Dermis blood vessel endothelial cell (primary cell): Measurements from ENCODE around the gene TFCP2. TPM values are rescaled to one million over a fixed set of nuclear protein-coding genes. Genes with fewer than 3 reads are reported as not detected.
A peak's percentile ranks its signal among the peaks of the same experiment; 100 is the strongest.

ENCODE experiments used
- DNase-seq: peaks from one replicate; pipeline ENCODE4 v3.0.0; 2010
- total RNA-seq: library from RNA; depleted of rRNA; stranded (reverse); fragments of >200 nt; gene quantifications from 2 replicates; pipeline ENCODE4 v1.2.3, GENCODE V29; 2014

The TFCP2 gene
- total RNA-seq, 1 donor from 2014 or later = 10.9 TPM

DNA sequence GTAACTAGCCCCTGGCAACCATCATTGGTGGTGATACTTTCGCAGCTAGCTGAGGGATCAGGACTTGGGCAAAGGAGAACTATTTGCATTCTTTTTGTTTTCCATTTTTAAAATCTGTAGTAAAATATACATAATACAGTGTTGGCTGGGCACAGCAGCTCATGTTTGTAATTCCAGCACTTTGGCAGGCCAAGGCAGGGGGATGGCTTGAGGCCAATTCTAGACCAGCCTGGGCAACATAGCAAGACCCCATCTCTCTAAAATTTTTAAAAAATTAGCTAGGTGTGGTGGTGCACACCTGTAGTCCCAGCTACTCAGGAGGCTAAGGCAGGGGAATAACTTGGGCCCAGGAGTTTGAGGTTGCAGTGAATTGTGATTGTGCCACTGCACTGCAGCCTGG, 20.0 kb downstream of the TFCP2 start:
- DNase-seq = no peak

DNA sequence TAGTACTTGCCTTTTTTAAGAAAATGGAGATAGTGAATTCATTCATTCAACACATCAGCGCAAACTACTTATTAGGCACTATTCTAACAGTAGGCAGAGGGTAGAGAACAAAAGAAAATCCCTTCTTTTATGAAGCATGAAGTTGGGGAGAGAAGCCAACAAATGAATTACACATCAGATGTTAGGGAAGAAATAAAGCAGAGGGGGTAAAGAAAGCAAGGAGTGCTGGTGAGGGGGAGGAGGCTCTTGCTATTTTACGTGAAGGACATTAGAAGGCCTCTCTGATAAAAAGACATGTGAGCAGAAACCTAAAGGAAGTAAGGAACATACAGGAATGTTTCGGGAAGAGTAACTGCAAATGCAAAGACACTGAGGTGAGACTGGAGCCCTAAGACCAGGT, 22.2 kb downstream of the TFCP2 start:
- no peak for DNase-seq

DNA sequence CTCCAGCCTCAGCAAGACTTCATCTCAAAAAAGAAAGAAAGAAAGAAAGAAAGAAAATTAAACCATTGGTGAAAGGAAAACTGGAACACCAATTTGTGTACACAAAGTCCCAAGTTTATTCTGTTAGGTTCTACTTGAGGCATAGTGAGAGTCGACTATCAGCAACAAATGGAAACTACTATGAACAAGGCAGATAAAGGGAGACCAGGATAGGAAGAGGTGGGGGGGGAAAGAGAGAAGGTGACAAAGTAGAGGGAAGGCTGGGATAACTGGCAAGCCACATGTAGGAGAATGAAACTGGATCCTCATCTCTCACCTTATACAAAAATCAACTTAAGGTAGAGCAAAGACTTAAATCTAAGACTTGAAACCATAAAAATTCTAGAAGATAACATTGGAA, 25.6 kb downstream of the TFCP2 start:
- no peak for DNase-seq

DNA sequence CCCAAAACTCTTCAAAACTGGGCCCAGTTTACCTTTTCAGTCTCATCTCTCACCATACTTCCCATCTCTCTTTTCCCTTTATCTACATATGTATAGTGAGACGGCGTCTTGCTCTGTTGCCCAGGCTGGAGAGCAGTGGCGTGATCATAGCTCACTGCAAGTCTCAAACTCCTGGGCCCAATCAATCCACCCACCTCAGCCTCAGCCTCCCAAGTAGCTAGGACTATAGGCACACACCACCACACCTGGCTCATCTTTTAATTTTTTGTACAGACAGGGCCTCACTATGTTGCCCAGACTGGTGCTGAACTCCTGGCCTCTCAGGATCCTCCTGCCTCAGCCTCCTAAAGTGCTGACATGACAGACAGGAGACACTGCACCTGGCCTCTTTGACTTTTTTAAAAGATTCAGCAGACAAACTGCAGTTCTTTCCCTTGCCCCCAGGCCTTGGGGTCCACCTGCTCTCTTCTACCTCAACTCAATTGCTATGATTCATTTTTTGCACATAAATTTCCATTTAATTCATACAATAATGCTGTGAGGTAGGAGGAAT, 33.6 kb downstream of the TFCP2 start:
- no peak for DNase-seq

DNA sequence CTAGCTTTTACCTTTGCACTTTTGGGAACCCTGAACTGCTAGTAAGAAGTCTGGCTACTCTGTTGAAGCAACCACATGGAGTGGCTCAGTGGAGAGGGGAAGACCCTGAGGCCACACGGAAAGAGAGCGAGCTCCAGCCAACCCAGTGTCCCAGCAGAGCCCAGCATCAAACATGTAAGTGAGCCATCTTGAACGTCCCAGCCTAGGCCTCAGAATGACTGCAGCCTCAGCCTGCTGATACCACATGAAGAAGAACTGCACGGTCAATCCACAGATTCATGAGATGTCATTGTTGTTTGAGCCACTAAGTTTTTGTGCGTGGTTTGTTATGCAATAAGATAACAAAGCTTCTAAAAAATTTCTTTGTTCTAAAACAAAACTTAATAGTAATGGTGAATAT, 40.2 kb downstream of the TFCP2 start:
- no peak for DNase-seq

DNA sequence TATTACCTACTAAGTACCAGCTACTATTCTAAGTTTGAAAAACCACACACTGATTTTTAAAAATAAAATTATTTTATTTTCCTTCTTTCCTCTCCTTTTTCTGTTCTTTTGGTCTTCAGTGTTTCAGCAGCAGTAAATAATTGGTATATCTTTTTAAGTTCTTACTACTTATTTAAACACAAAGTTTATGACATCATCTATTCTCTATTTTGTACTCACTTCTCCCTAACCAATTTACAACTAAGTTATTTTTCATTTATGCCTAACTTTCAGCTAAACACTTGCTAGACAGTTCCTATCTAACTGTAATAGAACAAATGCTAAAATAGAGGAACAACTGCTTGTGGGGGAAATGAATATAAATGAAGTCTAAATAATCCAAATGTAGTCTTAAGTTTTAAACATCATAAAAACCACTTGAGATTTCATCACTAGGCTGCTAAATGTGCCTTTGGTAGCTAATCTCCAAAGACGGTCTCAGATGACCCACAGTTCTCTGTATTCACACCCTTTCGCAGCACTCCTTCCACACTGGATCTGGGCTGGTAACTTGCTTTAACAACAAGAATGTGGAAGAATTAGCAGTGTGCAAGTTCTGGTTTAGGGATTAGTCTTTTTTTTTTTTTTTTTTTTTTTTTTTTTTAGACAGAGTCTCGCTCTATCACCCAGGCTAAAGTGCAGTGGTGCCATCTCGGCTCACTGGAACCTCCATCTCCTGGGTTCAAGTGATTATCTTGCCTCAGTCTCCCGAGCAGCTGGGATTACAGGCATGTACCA, 41.0 kb downstream of the TFCP2 start:
- no peak for DNase-seq

DNA sequence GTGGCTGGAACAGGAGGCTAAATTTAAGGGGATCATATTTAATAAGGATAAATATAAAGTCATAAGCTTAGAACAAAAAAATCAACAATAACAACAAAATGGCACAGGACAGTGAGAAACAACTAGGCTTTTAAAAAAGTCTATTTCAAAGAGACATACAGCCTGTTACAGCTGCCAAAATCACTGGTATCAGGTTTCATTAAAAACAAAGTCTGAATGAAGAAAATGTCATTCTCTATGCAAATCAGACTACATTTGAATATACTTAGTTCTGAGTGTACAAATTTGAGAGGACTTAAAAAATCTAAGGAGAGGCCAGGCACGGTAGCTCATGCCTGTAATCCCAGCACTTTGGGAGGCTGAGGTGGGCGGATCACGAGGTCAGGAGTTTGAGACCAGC, 44.0 kb downstream of the TFCP2 start:
- DNase-seq = no peak

DNA sequence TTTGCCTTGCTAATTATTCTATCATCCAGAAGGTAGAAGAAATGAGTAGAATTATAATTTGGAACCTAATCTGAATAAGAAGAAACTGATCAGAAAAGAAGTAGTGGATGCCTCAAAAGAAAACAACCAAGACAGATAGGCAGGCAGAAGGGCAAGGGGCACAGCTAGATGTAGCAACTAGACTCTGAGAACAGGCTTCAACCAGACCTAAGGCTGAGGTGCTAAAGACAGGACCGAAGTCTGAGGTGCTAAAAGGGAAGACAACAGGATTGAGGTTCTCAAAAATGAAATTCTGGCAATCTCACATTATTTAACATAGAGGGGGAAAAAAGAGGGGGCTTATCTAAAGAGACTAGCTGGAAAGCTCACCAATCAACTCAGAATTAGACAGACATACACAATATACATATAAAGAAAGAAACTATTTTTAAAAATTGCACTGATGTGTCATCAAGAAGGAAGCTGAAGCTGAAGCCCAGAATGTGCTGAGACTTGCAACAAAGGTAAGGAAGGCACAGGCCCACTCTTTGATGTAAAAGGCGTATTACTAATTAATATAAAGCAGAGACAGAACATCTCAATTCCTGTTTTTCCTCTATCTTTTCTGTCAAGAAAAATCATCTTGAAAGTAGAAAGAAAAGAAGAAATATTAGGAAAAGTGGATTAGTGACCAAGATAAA, 45.7 kb downstream of the TFCP2 start:
- peak; percentile 9 for DNase-seq

DNA sequence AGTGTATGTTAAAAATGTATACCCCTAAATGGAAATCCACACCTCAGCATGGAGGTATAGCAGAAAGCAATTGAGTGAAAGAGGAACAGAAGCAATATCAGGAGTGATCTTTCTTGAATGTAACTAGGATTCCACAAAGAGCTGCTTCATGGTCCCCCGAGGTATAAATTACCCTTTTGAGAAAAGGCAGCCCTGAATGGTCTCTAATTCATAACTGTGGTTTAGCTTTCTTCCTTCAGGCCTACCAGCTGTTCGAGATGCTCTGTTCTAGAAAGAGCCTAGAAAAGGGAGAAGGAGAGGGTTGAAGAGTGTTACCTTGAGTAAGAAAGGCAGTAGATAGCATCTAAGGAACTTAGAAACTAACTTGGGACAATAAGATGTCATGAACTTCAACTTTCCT, 46.6 kb downstream of the TFCP2 start:
- DNase-seq = no peak

DNA sequence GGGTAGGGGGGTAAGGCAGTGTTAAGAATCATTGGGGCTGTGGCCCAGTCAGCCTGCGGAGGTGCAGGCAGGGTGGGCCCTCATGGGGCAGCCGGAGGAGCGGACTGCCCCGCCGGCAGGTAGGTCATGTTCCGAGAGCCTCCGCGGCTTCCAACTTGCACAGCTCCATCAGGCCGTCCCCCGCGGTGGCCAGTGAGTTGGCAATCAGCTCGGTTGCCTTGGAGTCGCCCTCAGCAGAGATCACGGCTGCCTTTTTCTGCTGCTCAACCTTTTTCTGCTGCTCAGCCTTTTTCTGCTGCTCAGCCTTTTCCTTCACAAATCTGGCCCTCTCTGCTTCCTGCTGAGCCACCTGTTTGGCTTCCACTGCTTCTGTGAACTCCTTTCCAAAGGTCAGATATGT, 48.4 kb downstream of the TFCP2 start:
- no peak for DNase-seq

DNA sequence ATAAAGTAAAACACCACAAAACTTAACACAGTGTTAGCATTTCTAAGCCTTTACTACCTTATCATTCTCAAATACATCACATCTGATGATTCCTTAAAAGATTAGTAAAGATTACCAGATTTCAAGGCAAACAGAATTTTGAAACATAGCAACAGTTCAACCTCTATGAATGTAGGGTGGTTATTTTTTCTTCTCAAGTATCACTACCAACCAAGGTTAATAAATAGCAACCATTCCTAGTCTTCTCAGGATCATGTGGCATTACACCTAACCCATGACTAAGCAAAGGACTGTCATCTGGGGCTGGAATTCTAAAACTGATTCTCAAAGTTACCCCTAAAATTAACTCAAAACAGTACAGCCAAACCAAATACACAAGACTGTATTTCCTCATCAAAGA, 50.1 kb downstream of the TFCP2 start:
- no peak for DNase-seq

DNA sequence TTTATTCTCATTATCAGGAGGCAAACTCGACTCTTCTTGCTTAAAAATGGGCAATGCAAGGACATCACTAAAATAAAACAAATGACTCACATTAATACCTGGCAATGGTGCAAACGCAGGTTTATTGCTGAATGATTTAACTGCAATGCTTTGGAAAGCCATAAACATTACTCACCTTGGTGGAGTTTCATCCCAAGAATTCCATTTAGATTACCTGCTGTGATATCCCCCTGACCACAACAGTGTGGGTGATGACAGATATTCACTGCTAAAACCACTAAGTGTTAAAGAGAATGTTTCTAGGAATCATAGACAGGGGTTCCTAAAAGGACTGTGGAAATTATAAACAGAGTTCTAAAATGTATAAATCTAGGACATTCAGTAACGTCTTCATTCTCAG, 54.2 kb downstream of the TFCP2 start:
- DNase-seq = no peak

DNA sequence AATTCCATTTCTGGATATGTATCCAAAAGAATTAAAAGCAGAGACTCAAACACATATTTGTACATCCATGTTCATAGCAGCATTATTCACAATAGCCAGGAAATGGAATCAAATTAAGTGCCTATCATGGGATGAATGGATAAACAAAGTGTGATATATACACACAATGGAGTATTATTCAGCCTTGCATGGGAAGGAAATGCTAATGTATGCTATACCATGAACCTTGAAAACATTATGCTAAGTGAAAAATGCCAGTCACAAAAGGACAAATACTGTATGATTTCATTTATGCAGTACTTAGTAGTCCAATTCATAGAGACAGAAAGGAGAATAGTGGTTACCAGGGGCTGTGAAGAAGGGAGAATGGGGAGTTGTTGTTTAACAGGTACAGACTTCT, 57.4 kb downstream of the TFCP2 start:
- no peak for DNase-seq

DNA sequence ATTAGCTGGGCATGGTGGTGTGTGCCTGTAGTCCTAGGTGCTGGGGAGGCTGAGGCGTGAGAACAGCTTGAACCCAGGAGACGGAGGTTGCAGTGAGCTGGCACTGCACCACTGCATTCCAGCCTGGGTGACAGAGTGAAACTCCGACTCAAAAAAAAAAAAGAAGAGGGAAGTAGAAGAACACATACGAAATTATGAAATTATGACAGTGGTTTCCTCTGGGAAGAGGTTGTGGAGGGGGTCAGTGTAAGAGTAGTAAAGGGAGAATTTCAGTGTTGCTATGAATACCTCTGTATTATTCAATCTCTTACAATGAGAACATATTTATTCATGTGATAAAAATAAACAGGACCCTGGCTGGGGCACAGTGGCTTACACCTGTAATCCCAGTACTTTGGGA, 64.8 kb downstream of the TFCP2 start:
- DNase-seq = no peak

DNA sequence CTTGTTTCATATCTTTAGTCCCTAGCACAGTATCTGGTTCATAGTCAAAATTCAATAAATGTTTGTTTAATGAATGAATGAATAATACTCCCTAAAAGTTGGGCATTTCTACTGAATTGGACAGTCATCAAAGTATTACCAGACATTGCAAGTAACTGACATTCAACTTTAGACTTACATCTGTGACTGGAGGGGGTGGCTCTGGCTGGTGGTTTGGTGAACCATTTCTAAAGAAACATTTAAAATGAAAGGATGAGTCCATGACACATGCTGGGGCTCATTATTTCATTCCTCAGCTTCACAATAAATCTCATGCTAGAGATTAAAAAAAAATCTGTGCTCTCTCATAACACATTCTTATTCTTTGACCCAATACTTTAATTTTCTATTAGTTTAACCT, 69.0 kb downstream of the TFCP2 start:
- DNase-seq = no peak

DNA sequence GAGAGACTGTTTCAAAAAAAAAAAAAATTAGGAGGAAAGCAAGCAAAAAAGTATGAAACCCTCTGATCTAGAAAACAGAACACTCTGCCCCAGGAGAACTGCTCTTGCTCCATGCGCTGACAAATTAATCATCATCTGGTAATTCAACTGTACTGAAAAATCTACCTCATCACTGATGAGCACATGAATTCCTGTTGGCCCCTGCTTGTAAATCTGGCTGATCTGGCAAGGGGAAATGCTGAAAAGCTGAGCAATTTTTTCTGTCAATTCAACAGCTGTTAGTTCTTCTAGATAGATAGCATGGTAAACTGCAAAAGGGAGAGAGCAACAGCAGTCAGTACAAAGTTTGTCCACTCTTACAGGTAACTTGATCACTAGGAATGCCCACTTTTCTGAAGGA, 74.3 kb downstream of the TFCP2 start:
- DNase-seq = no peak

DNA sequence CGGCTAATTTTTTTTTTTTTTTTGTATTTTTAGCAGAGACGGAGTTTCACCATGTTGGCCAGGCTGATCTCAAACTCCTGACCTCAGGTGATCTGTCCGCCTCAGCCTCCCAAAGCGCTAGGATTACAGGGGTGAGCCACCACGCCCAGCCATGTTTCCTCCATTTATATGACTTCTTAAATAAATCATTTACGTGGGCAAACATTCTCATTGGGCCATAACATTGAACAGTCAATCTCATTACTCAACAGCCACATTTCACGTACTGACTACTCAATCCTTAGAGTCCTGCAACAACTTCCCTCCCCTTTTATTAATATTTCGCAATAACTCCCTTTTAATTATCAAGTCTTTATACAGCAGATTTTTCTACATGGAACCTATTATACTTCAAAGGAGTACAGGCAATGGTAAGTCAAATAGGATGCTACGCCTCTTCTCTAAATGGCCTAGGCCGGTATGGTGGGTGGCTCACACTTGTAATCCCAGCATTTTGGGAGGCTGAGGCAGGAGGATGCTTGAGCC, 82.2 kb downstream of the TFCP2 start:
- no peak for DNase-seq

DNA sequence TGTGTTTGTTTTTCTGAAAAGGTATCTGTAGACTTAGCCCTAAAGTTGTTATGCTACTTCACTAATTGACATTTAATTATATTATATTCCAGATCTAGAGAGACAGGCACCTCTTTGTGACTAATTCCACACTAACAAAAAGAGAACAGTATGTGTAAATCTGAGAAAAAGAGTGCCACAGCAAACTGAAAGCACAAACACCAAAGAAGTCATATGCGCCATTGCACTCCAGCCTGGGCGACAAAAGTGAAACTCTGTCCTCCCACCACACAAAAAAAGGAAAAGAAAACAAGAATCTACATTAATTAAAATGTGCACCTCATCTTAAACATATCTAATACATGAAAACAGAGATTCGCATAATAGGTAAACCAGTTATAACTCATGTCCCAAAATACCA, 85.1 kb downstream of the TFCP2 start:
- no peak for DNase-seq

DNA sequence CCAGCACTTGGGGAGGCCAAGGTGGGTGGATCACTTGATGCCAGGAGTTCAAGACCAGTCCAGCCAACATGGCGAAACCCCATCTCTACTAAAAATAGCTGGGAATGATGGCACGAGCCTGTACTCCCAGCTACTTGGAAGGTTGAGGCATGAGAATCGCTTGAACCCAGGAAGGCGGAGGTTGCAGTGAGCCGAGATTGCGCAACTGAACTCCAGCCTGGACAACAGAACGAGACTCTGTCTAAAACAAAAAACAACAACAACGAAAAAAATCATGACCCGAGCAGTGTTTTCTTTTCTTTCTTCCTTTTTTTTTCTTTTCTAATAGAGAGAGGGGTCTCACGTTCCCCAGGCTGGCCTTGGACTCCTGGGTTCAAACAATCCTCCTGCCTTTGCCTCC, 86.0 kb downstream of the TFCP2 start:
- no peak for DNase-seq

DNA sequence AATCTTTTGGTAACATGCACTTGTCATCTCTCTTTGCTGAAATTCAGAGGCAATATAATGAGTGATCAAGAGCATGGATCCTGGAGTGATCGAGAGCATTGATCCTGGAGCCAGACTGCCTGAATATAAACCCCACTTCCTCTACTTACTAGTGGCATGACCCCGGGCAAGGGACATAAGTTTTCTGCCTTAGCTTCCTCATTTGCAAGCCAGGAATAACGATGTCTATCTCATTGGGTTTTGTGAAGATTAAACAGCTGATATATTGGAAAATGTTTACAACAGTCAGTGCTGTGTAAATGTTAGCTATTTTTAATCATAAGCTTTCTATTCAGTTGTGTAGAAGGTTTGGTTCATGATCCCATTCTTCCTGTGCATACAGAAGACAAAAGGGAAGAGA, 87.2 kb downstream of the TFCP2 start:
- DNase-seq = no peak

DNA sequence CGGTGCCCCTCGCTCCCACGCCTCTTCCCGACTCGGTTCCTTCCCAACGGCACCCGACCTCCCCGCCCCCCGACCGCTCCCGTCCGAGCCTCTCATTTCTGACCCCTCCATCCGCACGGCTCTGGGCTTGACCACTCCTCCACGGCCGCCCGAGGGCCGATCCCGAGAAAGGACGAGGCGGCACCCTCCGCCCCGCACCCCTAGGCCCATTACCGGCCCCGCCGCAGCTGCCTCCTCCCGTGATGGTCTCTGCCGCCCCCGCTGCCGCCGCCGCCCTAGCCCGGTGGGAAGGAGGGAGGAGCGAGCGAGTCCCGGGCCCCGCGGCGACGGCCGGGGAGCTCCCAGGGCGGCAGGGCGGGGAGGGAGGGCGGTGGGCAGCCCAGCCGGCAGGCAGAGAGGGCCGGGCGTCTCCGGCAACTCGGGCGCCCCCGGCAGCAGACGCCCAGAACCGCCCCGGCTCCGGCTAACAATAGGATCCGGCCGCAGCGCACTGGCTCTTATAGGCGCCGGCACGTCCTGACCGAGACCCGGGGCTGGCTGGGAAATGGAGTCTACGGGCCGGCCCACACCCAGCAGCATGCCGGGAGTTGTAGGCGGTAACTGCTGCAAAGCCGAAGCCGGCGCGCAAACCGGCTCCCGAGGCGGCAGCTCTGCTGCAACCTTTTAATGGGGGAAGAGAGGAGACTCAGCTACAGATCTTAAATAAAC, 89.7 kb downstream of the TFCP2 start, which contains the start of gene CSRNP2:
TSS of gene CSRNP2 (minus strand) at position 471 of the 708 bp plus-strand sequence. CDS start 7,035 bp downstream, outside the sequence.
- DNase-seq = peak; percentile 97

DNA sequence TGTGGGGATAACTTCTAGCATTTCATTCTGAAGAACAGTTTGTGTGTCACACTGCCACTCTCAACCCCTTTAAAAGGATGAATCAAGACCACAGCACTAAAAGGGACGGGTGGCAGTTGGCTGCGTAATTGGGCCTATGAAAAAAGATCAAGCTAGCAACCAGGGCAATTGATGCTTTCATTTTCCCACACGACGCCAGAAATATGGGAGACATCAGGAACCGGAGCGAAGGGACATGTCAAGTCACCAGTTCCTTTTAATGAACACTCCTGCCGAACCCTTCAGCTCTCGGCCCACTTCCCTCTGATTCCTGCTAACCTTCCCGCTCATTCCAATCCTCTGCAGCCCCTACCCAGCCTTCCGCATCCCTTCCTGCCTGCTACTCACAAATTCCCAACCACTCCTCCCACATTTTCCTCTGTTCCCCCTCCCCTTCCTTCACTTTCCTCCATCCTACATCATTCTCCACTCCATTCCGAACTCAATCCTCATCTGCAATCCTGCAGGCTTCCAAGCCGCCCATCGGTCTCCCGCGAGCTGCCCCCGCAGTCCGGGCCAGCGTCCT, 90.3 kb downstream of the TFCP2 start:
- peak; percentile 51 for DNase-seq

DNA sequence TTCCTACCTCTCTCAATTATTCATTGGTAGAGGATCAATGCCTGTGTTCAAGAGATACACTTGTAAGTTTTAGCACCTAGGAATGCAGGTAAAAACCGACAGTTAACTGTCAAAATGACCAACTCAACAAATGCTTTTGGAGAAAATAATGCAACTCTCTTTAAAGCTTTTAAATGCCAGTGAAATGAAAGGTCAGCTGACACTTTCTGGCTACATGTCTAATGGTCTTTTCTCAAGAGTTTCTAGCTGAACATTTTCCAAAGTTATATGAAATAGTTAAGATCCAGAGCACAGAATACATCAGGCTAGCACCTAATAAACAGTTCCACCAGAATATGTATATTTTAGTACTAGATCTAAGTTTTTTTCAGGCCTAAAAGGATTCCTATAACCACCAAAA, 91.5 kb downstream of the TFCP2 start:
- no peak for DNase-seq
